Neural progenitor cell (in vitro differentiated cells): Measurements from ENCODE around the gene PLA1A. TPM values are rescaled to one million over a fixed set of nuclear protein-coding genes. Genes with fewer than 3 reads are reported as not detected.

ENCODE experiments used
- DNase-seq: peaks from one replicate; pipeline ENCODE4 v3.0.0-alpha.2; 2016; ENCODE audit warnings: low spot score
- H2AFZ ChIP-seq: fragments of 200-600 bp; sonication (generic); replicated peaks from 2 replicates; pipeline ENCODE4 v1.6.1; 2016; ENCODE audit warnings: antibody characterized with exemption
- H3F3A ChIP-seq: fragments of 200-600 bp; sonication (generic); 2 replicates; pipeline ENCODE4 v1.6.1; 2016; ENCODE audit warnings: antibody characterized with exemption, low read depth
- H3K27ac ChIP-seq: fragments of 200-600 bp; sonication (generic); 2 replicates; pipeline ENCODE4 v1.5.1; 2016; ENCODE audit warnings: mild to moderate bottlenecking
- H3K27me3 ChIP-seq: fragments of 200-600 bp; sonication (generic); 2 replicates; pipeline ENCODE4 v1.6.1; 2016; ENCODE audit warnings: mild to moderate bottlenecking, moderate library complexity
- H3K36me3 ChIP-seq: fragments of 200-600 bp; sonication (generic); 2 replicates; pipeline ENCODE4 v1.5.1; 2016
- H3K4me1 ChIP-seq: fragments of 200-600 bp; sonication (generic); 2 replicates; pipeline ENCODE4 v1.6.1; 2016; ENCODE audit warnings: mixed run types
- H3K4me2 ChIP-seq: fragments of 200-600 bp; sonication (generic); 2 replicates; pipeline ENCODE4 v1.6.1; 2016
- H3K4me3 ChIP-seq: fragments of 200-600 bp; sonication (generic); 2 replicates; pipeline ENCODE4 v1.5.1; 2016
- H3K79me2 ChIP-seq: fragments of 200-600 bp; sonication (generic); 2 replicates; pipeline ENCODE4 v1.6.1; 2016; ENCODE audit warnings: low read depth
- H3K9ac ChIP-seq: fragments of 200-600 bp; sonication (generic); 2 replicates; pipeline ENCODE4 v1.6.1; 2016
- H3K9me3 ChIP-seq: fragments of 200-600 bp; sonication (generic); 2 replicates; pipeline ENCODE4 v1.5.1; 2016; ENCODE audit warnings: low read depth
- H4K20me1 ChIP-seq: fragments of 200-600 bp; sonication (generic); 2 replicates; pipeline ENCODE4 v1.6.1; 2016; ENCODE audit warnings: low read depth
- H3K27ac Mint-ChIP-seq: 3 replicates; pipeline ENCODE4 v1.8.0; 2021; ENCODE audit warnings: mixed read lengths
- H3K27me3 Mint-ChIP-seq: 2 replicates; pipeline ENCODE4 v1.8.0; 2022; ENCODE audit warnings: low read depth, mild to moderate bottlenecking, inconsistent platforms, moderate library complexity, mixed read lengths; ENCODE audit not compliant: insufficient read depth
- H3K36me3 Mint-ChIP-seq: 3 replicates; pipeline ENCODE4 v1.8.0; 2021; ENCODE audit warnings: mixed read lengths
- H3K4me1 Mint-ChIP-seq: 3 replicates; pipeline ENCODE4 v1.8.0; 2021; ENCODE audit warnings: mixed read lengths
- H3K4me3 Mint-ChIP-seq: 3 replicates; pipeline ENCODE4 v1.8.0; 2021; ENCODE audit warnings: mild to moderate bottlenecking, moderate library complexity, mixed read lengths
- H3K9me3 Mint-ChIP-seq: 3 replicates; pipeline ENCODE4 v1.8.0; 2020; ENCODE audit warnings: mixed read lengths
- EZH2 ChIP-seq: fragments of 200-600 bp; sonication (generic); IDR thresholded peaks from 2 replicates; pipeline ENCODE4 v1.6.1; 2017; ENCODE audit warnings: antibody characterized with exemption, mild to moderate bottlenecking, moderate library complexity
- EZH2phosphoT487 ChIP-seq: fragments of 200-600 bp; sonication (generic); IDR thresholded peaks from 2 replicates; pipeline ENCODE4 v1.6.1; 2017; ENCODE audit warnings: antibody characterized with exemption
- total RNA-seq: library from RNA; depleted of rRNA; stranded (reverse); fragments of >200 nt; gene quantifications from 2 replicates; pipeline ENCODE4 v1.2.3, GENCODE V29; 2015; ENCODE audit warnings: low replicate concordance
- TF ChIP-seq, protein P1 (sequence below): fragments of 200-600 bp; sonication (generic); IDR thresholded peaks from 2 replicates; pipeline ENCODE4 v1.5.1; 2017; ENCODE audit warnings: antibody characterized with exemption, mild to moderate bottlenecking

The PLA1A gene
- total RNA-seq, 1 donor from 2014 or later, result not detected

DNA sequence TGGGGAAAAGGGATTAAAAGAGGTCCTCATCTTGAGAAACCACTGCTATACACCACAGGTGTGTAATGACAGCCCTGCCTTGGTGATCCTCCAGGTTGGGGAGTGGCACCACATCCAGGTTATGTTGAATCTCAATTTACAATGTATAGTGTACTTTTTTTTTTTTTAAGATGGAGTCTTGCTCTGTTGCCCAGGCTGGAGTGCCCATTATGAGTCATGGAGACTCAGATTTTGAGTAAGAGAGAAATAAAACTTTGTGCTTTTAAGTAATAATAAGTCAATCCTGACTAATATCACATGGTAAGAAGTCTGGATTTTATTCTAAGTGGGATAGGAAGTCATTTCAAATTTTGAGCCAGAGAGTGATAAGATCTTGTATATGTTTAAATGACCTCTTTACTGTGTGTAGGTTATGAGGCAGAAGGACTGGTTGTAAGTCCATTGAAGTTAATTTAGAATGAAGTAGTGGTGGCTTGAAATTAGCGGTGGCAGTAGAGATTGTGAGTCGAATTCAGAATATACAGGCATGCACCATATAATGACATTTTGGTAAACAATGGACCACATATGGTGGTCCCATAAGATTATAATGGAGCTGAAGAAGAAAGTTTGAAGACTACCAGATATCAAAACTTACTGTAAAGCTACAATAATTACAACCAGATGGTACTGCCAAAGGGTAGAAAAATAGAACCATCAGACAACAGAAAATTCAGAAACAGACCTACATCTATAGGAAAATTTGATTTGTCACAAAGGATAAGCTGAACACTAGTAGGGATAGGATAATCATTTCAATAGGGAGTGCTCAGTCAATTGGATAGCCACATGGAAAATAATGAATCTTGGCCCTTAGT, 42.0 kb downstream of the PLA1A start:
- peaks cover 15% of the 10 kb centered on the region for H3K4me1 ChIP-seq
- DNase-seq, result no peak
- Mint-ChIP-seq H3K36me3 (no peaks in the 10 kb centered on the region), H3K27me3 (peaks cover 2% of the 10 kb centered on the region), H3K4me3 (no peak overlapping the region), H3K4me1 (peaks cover 7% of the 10 kb centered on the region), H3K27ac (no peak overlapping the region), H3K9me3 (no peaks in the 10 kb centered on the region)
- H3K27ac ChIP-seq, result no peak overlapping the region
- H4K20me1 ChIP-seq, result no peaks in the 10 kb centered on the region
- no peaks in the 10 kb centered on the region for H3K79me2 ChIP-seq
- H3K4me2 ChIP-seq, result no peak overlapping the region
- TF ChIP-seq EZH2phosphoT487 (no peak), EZH2 (no peak)
- TF ChIP-seq, protein P1, sequence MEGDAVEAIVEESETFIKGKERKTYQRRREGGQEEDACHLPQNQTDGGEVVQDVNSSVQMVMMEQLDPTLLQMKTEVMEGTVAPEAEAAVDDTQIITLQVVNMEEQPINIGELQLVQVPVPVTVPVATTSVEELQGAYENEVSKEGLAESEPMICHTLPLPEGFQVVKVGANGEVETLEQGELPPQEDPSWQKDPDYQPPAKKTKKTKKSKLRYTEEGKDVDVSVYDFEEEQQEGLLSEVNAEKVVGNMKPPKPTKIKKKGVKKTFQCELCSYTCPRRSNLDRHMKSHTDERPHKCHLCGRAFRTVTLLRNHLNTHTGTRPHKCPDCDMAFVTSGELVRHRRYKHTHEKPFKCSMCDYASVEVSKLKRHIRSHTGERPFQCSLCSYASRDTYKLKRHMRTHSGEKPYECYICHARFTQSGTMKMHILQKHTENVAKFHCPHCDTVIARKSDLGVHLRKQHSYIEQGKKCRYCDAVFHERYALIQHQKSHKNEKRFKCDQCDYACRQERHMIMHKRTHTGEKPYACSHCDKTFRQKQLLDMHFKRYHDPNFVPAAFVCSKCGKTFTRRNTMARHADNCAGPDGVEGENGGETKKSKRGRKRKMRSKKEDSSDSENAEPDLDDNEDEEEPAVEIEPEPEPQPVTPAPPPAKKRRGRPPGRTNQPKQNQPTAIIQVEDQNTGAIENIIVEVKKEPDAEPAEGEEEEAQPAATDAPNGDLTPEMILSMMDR, result no peak
- no peaks in the 10 kb centered on the region for H3F3A ChIP-seq
- H3K4me3 ChIP-seq, result no peak overlapping the region
- no peaks in the 10 kb centered on the region for H3K9me3 ChIP-seq
- H3K9ac ChIP-seq, result no peak overlapping the region
- H3K27me3 ChIP-seq, result no peaks in the 10 kb centered on the region
- no peaks in the 10 kb centered on the region for H3K36me3 ChIP-seq
- H2AFZ ChIP-seq, result no peak overlapping the region

DNA sequence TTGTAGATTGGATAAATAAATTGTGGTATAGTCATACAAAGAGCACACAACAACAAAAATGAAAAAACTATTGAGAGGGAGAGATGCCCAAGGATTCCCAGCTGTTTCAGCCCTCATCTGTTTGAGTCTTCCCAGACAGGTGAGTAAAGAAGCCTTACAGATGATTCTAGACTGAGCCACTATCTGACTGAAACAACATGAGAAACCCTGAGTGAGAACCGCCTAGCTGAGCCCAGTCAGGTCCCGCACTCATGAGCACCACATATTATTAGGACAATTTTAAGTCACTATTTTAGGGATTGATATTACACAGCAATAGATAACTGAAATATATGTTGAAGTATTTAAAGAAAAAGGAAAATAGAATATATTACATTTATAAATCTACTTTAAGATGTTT, 43.7 kb downstream of the PLA1A start:
- no peaks in the 10 kb centered on the region for H3K36me3 ChIP-seq

DNA sequence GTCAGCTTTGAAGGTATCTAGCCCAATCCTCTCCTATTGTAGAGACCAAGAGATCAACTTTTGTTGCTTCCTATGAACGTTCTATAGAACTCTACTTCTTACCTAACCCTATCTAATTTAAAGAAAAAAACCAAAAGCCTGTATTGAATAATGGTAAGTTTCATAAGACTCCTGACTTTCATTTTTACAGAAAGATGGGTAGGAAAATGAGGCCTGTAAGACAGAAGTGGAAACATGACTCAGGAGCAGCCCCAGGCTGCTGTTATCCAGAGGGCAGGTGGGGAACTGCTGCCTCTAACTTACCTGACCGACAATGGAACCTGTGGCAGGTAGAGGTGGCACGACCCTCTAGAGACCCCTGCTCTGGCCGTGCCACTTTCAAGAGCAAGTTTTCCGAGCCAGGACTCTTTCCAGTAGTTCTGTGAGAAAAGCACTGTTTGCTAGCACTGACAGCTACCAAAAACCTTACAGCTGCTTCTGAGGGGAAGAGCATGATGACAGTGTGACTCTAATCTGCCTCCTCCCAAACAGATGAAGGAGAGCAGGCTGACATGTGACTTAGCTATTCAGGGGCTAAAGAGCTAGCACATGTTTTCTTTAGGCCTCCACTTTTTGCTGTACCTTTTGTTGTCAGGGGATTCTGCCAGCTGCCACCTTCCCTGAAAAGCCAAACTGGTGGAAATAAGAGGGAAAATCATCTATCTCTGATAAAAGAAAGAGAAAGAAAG, 45.2 kb downstream of the PLA1A start:
- peaks cover 5% of the 10 kb centered on the region for H3K27me3 Mint-ChIP-seq
- peak overlapping the region; percentile 58 for H2AFZ ChIP-seq

More for the DNA sequence above, 43.7 kb downstream of the PLA1A start:
- H3K4me2 ChIP-seq, result no peak overlapping the region
- H3F3A ChIP-seq, result no peaks in the 10 kb centered on the region
- no peak overlapping the region for H3K27ac Mint-ChIP-seq
- no peak overlapping the region for H2AFZ ChIP-seq
- H3K9me3 Mint-ChIP-seq, result no peaks in the 10 kb centered on the region
- H3K4me3 ChIP-seq, result no peak overlapping the region
- peaks cover 15% of the 10 kb centered on the region for H3K4me1 ChIP-seq
- H3K9me3 ChIP-seq, result no peaks in the 10 kb centered on the region
- TF ChIP-seq EZH2 (no peak), EZH2phosphoT487 (no peak)
- TF ChIP-seq, protein P1, result no peak
- no peak for DNase-seq
- H3K4me1 Mint-ChIP-seq, result peaks cover 7% of the 10 kb centered on the region
- H3K27me3 ChIP-seq, result no peaks in the 10 kb centered on the region
- peaks cover 2% of the 10 kb centered on the region for H3K27me3 Mint-ChIP-seq
- H3K9ac ChIP-seq, result no peak overlapping the region
- H3K79me2 ChIP-seq, result no peaks in the 10 kb centered on the region
- no peak overlapping the region for H3K27ac ChIP-seq
- H4K20me1 ChIP-seq, result no peaks in the 10 kb centered on the region
- no peaks in the 10 kb centered on the region for H3K36me3 Mint-ChIP-seq
- no peak overlapping the region for H3K4me3 Mint-ChIP-seq

More for the DNA sequence above, 45.2 kb downstream of the PLA1A start:
- Histone ChIP-seq H3K4me1 (peaks cover 28% of the 10 kb centered on the region), H3K36me3 (no peaks in the 10 kb centered on the region), H3K79me2 (no peaks in the 10 kb centered on the region), H3K4me3 (no peak overlapping the region), H3K27ac (no peak overlapping the region), H3K9me3 (no peaks in the 10 kb centered on the region), H3K9ac (no peak overlapping the region), H4K20me1 (no peaks in the 10 kb centered on the region), H3F3A (no peaks in the 10 kb centered on the region), H3K27me3 (no peaks in the 10 kb centered on the region), H3K4me2 (no peak overlapping the region)
- peaks cover 14% of the 10 kb centered on the region for H3K4me1 Mint-ChIP-seq
- no peak overlapping the region for H3K4me3 Mint-ChIP-seq
- no peaks in the 10 kb centered on the region for H3K9me3 Mint-ChIP-seq
- H3K27ac Mint-ChIP-seq, result no peak overlapping the region
- TF ChIP-seq, protein P1, result no peak
- TF ChIP-seq EZH2phosphoT487 (no peak), EZH2 (no peak)
- H3K36me3 Mint-ChIP-seq, result no peaks in the 10 kb centered on the region
- peak; percentile 31 for DNase-seq
